Subcutaneous abdominal adipose tissue (tissue), 5 donors: ENCODE results near the gene DENND5A.

Source experiments
- H3K27ac ChIP-seq: one replicate; pipeline ENCODE4 v1.7.0; 2013; ENCODE audit warnings: low read depth, mild to moderate bottlenecking, inconsistent platforms, low read length, moderate library complexity
- H3K27me3 ChIP-seq, 5 donors: one replicate each; pipeline ENCODE4 v1.7.0; 2013; ENCODE audit warnings: low read length in 5 of 5, inconsistent platforms in 1 of 5; ENCODE audit not compliant: control insufficient read depth in 5 of 5, insufficient read depth in 4 of 5
- H3K36me3 ChIP-seq, 5 donors: one replicate each; pipeline ENCODE4 v1.7.0; 2013; ENCODE audit warnings: low read length in 5 of 5; ENCODE audit not compliant: control insufficient read depth in 5 of 5, insufficient read depth in 5 of 5
- H3K4me1 ChIP-seq, 5 donors: one replicate each; pipeline ENCODE4 v1.7.0; 2013; ENCODE audit warnings: low read length in 5 of 5, mild to moderate bottlenecking in 3 of 5, moderate library complexity in 1 of 5; ENCODE audit not compliant: control insufficient read depth in 5 of 5, insufficient read depth in 5 of 5
- H3K4me3 ChIP-seq, 5 donors: one replicate each; pipeline ENCODE4 v1.7.0; 2013; ENCODE audit warnings: low read length in 5 of 5, low read depth in 1 of 5
- H3K9ac ChIP-seq, 5 donors: one replicate each; pipeline ENCODE4 v1.7.0; 2013; ENCODE audit warnings: low read length in 5 of 5, mild to moderate bottlenecking in 4 of 5, moderate library complexity in 3 of 5
- H3K9me3 ChIP-seq, 5 donors: one replicate each; pipeline ENCODE4 v1.7.0; 2013; ENCODE audit warnings: low read length in 5 of 5; ENCODE audit not compliant: control insufficient read depth in 5 of 5
- donor health status: healthy.
- donor health status: healthy.
- donor health status: healthy.
- donor health status: healthy.
- donor health status: healthy.

Gene DENND5A

DNA sequence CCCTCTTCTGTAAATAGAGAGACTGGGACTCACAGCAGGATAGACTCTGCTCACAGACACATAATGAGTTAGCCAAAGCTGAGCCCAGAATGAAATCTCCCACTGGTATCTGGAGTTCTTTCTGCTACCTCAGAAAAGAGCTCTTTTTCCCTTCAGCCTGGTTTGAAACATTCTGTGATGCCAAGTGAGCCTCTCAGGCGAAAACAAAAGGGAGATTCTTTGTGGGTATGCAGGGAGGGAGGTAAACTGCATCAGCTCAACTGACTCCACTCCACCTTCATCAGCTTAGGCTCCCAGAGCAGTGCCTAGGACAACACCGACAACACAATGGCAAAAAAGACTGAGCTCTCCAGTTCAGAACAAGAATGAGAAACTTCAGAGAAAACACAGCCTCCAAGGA, 118.7 kb downstream of the DENND5A start:
- Histone ChIP-seq H3K27ac (no peak overlapping the region), H3K27me3 (no peaks in the 10 kb centered on the region), H3K4me1 (peaks cover 0 to 8% (median 0%) of the 10 kb centered on the region in 5 donors), H3K4me3 (no peak overlapping the region), H3K9ac (no peak overlapping the region), H3K36me3 (peaks cover 50 to 99% (median 97%) of the 10 kb centered on the region in 5 donors), H3K9me3 (no peaks in the 10 kb centered on the region)

DNA sequence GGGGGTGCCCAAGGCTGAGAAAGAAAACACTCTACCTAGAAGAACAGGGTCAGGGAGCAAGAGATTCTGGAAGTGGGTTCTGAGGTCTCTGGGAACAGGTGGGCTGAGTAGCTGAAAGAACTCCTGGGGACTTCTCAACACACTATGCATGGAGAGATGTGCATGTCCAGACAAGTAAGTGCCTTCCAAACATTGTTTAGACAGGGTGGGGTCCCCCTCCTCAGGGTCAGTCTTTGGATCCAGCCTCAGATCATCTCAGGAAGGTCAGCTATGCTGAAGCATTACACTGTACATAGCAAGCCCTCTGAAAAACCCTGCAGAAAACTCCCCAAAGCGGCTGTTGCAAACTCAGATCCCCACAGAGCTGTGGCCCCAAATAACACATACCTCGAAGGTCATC, 119.9 kb downstream of the DENND5A start:
- peaks cover 49 to 98% (median 95%) of the 10 kb centered on the region in 5 donors for H3K36me3 ChIP-seq
- H3K27me3 ChIP-seq = no peaks in the 10 kb centered on the region
- no peak overlapping the region for H3K4me3 ChIP-seq
- peaks cover 0 to under 1% (median 0%) of the 10 kb centered on the region in 5 donors for H3K4me1 ChIP-seq
- H3K9ac ChIP-seq = no peak overlapping the region
- H3K27ac ChIP-seq = no peak overlapping the region
- no peaks in the 10 kb centered on the region for H3K9me3 ChIP-seq

GRCh38 chr11:9144828-9145227, 120.3 kb downstream of the DENND5A start:
- Histone ChIP-seq H3K4me3 (no peak overlapping the region), H3K9ac (no peak overlapping the region), H3K4me1 (peaks cover 0 to 5% (median 2%) of the 10 kb centered on the region in 5 donors), H3K27me3 (no peaks in the 10 kb centered on the region), H3K36me3 (peaks cover 49 to 98% (median 95%) of the 10 kb centered on the region in 5 donors), H3K9me3 (no peaks in the 10 kb centered on the region), H3K27ac (no peak overlapping the region)

- Histone ChIP-seq H3K36me3 (peaks cover 38 to 97% (median 92%) of the 10 kb centered on the region in 5 donors), H3K27me3 (no peaks in the 10 kb centered on the region), H3K9me3 (no peaks in the 10 kb centered on the region), H3K4me3 (no peak overlapping the region), H3K4me1 (peaks cover 0 to 15% (median 5%) of the 10 kb centered on the region in 5 donors), H3K9ac (no peak overlapping the region), H3K27ac (no peak overlapping the region)
Observed at GRCh38 chr11:9143721-9144120, 121.4 kb downstream of the DENND5A start.

DNA sequence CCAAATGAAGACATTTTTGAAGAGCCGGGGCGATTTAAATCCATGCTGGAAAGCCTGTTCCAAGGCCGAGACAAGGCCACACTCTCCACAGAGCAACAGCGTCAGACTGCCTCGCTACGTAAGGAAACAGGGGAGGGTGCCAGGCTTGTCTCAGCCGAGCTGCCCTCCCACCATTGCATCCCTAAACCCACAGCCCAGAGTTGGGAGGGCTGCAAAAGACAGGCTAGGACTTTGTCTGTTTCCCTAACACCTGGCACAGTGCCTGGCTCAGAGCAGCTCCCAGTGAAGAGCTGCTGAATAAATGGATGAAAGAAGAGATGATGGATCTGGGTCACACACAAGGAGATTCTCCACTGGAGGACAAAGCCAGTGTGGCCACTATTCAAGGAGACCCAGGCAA, 122.4 kb downstream of the DENND5A start:
- peaks cover 28 to 96% (median 87%) of the 10 kb centered on the region in 5 donors for H3K36me3 ChIP-seq
- no peak overlapping the region for H3K27ac ChIP-seq
- H3K9me3 ChIP-seq = no peaks in the 10 kb centered on the region
- H3K27me3 ChIP-seq = no peaks in the 10 kb centered on the region
- H3K4me1 ChIP-seq = peaks cover 0 to 24% (median 6%) of the 10 kb centered on the region in 5 donors
- H3K9ac ChIP-seq = peak overlapping the region in 1 of 5 donors; percentile 4
- no peak overlapping the region for H3K4me3 ChIP-seq

- no peak overlapping the region for H3K27ac ChIP-seq
- H3K4me1 ChIP-seq = peaks cover 0 to 27% (median 8%) of the 10 kb centered on the region in 5 donors
- peaks cover 19 to 81% (median 71%) of the 10 kb centered on the region in 5 donors for H3K36me3 ChIP-seq
- no peaks in the 10 kb centered on the region for H3K9me3 ChIP-seq
- no peak overlapping the region for H3K9ac ChIP-seq
- H3K4me3 ChIP-seq = no peak overlapping the region
- no peaks in the 10 kb centered on the region for H3K27me3 ChIP-seq
Observed at GRCh38 chr11:9141186-9141585, 124.0 kb downstream of the DENND5A start.

DNA sequence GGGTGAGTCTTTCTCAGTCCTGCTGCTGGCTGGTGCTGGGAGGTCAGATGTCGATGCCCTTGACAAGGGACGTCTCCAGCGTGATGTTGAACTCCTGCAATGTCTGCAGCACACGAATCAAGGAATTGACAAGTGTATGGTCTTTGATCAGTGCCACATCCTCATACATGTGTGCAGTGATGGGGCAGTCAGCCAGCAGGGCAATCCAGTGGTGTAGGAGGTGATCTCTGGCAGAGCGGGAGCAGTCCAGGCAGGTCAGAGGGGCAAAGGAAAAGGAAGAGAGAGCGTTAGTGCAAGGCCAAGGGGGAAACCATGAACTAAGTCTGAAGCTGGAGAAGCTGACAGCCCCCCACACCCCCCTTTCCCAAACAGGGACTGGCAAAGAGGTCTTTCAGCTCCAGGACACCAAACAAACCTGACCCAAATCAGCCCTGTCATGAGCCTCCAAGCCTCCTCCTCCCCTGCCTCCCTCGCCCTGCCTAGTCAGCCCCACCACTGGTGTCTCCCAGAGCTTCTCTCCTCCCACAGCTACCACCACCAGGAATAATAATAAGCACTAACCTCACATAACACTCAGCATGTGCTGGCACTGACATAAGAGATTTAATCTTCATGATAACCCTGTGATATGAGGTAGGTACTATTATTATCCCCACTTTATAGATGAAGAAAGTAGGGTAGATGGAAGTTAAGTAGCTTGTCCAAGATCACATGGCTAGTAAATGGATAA, 125.4 kb downstream of the DENND5A start:
- Histone ChIP-seq H3K27me3 (no peaks in the 10 kb centered on the region), H3K27ac (peak overlapping the region; percentile 46), H3K4me3 (no peak overlapping the region), H3K4me1 (peaks cover 0 to 27% (median 8%) of the 10 kb centered on the region in 5 donors), H3K36me3 (peaks cover 16 to 72% (median 57%) of the 10 kb centered on the region in 5 donors), H3K9ac (peak overlapping the region in 1 of 5 donors; percentile 11), H3K9me3 (no peaks in the 10 kb centered on the region)

GRCh38 chr11:9138612-9139579, 126.3 kb downstream of the DENND5A start:
- peaks cover 0 to 27% (median 8%) of the 10 kb centered on the region in 5 donors for H3K4me1 ChIP-seq
- H3K9ac ChIP-seq = no peak overlapping the region
- H3K9me3 ChIP-seq = no peaks in the 10 kb centered on the region
- peaks cover 16 to 63% (median 48%) of the 10 kb centered on the region in 5 donors for H3K36me3 ChIP-seq
- no peaks in the 10 kb centered on the region for H3K27me3 ChIP-seq
- peak overlapping the region; percentile 62 for H3K27ac ChIP-seq
- H3K4me3 ChIP-seq = no peak overlapping the region

- H3K4me1 ChIP-seq = peaks cover 0 to 27% (median 8%) of the 10 kb centered on the region in 5 donors
- H3K4me3 ChIP-seq = no peak overlapping the region
- H3K9me3 ChIP-seq = no peaks in the 10 kb centered on the region
- peaks cover 16 to 59% (median 40%) of the 10 kb centered on the region in 5 donors for H3K36me3 ChIP-seq
- H3K9ac ChIP-seq = no peak overlapping the region
- H3K27me3 ChIP-seq = no peaks in the 10 kb centered on the region
- peak overlapping the region; percentile 62 for H3K27ac ChIP-seq
Observed at GRCh38 chr11:9138133-9138453, 127.1 kb downstream of the DENND5A start.
